ENCODE measurements around the gene MAB21L4.

Gene MAB21L4

DNA sequence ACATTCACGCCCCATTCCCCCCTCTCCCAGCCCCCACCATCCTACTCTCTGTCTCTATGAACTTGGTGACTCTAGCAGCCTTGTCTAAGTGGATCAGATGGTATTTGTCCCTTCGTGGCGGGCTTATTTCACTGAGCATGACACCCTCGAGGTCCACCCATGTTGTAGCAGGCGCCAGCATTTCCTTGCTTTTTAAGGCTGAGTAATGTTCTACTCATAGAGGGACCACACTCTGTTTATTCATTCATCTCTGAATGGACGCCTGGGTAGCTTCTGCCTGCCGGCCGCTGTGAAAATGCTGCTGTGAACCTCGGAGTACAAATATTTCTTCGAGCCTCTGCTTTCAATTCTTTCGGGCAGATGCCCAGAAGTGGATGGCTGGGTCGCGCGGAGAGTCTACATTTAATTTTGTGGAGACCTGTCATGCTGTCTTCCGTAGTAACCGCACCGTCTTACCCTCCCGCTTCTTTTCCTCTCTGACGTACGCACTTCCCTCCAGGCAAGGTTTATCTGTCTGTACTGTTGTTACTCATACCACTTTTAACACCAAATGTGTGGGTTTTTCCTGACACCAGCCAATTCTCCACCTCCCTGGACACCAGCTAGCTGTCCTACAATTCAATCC, 15.8 kb upstream of the MAB21L4 start:
- DNase-seq (ENCODE audit: low spot score) = peak; percentile 49

DNA sequence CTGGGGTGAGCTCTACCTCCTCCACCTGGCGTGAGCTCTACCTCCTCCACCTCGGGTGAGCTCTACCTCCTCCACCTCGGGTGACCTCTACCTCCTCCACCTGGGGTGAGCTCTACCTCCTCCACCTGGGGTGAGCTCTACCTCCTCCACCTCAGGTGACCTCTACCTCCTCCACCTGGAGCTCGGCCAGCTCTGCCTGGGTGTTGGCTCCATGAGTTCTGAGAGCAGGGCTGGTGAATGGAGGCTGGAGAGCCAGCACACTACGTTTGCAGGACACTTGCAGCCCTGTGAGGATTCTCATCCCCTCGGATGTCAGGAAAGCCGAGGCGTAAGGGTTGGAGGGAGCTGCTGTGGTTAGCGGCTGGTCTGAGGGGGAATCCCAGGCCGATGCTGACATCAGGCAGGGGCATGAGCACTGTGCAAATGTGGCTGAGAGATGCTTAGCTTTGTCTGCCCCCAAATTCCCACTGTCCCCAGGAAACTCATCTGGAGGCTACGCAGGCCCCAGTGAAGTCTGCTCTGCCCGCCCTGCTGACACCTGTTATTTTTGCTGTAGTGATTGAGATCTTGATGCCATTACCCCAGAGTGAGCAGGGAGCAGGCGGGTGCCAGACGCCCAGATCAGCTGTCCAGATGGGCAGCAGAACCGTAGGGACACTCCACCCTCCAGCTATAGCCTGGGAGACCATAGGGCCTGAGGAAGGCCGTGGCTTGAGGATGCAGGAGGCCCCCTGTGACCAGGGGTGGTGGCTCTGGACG, 13.4 kb upstream of the MAB21L4 start:
- no peak for DNase-seq (ENCODE audit: low spot score)

DNA sequence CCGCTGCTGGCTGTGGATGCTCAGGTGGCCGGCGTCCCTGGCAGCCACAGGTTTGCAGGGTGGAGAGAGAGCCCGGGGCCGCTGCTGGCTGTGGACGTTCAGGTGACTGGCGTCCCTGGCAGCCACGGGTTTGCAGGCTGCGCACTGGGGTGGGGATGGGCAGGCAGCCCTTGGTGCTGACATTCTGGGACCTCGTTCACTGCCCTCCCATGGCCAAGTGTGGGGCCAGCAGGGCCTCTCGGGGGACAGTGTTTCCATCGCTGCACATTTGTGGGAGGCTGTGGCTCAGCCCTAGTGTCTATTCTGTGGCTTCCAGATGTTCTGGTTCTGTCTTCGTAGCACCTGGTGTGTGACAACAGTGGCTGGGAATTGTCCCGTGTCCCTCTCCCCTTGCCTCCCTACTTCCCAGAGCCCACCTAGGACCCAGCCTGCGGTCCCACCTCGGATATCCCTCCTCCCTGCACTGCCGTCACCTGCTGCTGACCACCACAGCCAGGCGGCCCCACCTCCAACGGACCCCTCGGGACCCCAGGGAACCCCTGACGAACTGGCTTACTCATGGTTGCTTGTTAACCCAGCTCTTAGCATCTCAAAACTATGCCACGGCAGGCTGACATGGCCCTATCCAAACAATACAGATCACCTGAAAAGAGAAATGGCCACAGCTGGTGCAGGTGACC, 11.1 kb upstream of the MAB21L4 start:
- DNase-seq (ENCODE audit: low spot score) = no peak

DNA sequence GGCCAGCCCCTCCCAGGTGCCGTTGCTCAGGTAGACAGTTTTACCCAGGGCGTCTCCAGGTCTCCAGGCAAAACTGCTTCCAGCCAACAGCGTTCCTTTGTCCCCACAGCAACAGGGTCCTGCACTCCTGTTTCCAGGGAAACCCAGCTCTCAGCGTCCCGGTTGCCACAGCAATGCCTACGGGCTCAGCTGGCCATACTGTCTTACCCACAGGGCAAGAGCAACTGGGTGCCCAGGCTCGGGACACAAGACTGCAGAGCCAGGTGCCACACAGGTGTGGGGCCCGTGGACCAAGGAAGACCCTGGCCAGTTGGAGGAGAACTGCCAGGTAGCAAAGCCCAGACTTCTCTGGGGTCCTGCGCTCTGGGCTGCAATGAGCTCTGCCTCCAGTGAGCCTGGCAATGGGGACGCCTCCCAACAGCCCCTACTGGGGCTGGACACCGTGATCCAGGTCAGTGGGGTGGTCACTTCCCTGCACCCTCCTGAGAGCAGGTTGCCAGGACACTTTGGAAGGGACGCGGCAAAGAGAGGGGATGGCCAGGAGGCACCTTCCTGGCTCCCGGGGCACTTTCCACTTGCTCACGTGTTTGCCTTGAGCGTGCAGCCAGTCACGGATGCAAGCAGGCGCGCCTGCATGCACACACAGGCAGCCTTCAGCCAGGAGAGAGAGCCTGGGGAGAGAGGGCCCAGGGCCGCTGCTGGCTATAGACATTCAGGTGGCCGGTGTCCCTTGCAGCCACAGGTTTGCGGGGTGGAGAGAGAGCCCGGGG, 10.4 kb upstream of the MAB21L4 start, which contains the start of gene CROCC2:
TSS of gene CROCC2 (plus strand) at position 196 of the 770 bp plus-strand sequence. CDS start at position 374, 178 bp downstream.
- no peak for DNase-seq (ENCODE audit: low spot score)

DNA sequence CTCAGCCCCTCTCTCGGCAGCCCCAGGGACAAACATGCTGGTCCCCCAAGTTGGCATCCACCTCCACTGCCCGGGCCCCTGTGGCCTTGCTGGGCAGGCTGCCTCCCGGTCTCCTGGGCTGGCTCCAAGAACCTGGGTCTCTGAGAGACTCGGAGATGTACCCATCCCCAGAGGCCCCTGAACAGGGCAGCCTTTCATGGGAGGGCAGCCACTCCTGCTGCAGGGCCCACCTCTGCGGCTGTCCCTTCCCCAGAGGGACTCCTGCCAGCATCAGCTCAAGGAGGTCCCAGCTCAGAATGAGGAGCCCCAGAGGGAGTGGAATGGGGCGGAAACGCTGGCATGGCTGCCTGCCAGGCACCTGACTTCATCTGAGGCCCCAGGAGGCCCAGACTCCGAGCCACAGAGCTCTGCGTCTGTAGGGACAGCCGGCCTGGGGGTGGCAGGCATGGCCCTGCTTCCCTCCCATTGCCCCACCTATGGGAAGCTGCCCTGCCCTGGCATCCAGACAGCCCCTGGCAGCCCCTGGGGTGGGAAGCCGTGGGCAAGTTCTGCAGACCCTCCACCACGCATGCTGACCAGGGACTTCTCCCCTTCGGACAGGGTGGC, 9.3 kb upstream of the MAB21L4 start:
- DNase-seq (ENCODE audit: low spot score) = no peak

DNA sequence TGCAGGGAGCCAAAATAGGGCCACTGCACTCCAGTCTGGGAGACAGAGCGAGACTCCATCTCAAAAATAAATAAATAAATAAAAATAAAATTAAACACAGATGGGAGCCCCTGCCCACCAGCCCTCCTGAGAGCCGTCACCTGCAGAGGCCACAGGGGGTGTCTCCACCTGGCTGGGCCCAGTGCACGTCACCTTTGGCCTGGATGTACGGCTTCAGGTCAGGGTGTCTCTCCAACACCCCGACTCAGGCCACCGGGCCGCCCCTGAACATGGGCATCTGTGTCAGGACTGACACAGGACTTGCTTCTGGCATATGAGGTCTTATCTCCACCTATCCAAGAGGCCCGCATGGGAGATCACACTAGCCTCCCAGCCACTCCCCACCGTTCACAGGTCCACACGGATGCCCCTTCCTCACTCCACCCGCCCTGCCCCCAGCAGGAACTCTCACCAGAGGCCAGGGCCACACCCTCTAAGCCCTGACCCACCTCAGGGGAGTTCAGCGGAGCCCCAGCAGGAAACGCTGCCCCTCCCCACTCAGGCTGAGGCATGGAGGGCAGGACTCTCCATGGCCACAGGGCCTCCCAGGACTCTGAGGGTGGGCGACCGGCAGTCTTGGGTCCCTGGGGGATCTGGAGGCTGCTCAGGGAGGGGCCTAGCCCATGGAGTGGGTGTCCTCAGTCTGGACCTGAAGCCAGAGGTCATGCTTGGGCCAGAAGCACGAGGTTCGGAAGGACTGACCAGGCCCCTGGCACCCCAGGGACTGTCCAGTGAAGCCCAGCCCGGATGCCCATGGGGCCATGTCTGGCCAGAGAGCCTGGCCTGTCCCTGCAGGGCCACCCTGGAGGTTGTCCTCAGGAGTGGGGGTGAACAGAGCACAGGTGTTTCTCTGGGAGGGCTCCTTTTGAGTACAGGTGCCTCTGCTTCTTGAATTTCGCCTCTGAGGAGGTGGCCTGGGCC, 8.5 kb upstream of the MAB21L4 start:
- DNase-seq (ENCODE audit: low spot score) = no peak

DNA sequence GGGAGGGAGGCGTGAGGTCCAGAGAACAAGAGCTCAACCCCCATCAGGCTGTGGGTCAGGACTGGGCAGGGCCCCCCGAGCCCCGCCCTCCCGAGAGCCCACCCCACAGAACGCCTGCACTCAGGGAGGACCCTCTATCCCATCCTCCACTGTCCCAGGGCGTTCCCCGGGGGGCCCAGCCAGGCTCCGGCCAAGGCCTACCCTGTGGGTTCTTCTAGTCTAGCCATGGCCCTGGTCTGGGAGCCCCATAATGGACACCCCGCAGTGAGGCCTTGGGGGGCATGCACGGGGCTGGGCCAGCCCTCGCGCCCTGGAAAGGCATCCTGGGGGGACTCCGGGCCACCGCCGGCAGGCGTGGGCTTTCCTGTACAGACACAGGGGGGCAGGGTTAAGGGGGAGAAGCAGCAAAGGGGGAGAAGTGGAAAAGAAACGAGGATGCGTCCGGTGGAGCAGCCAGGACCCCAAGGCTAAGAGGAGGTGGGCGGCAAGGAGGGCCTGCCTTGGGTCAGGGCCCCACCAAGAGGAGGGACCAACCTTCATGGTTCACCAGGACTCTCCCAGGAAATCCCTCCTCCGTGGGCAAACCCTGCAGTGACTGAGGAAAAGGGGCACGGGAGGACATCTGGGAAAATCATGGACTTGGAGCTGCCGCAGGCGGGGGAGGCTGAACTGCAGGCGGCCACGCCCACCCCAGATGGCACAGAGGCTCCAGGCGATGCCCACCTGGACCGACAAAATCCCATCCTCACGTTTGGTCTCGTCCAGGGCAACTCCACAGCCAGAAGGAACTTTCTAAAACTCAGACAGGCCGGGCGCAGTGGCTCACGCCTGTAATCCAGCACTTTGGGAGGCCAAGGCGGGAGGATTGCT, 7.5 kb upstream of the MAB21L4 start:
- no peak for DNase-seq (ENCODE audit: low spot score)

DNA sequence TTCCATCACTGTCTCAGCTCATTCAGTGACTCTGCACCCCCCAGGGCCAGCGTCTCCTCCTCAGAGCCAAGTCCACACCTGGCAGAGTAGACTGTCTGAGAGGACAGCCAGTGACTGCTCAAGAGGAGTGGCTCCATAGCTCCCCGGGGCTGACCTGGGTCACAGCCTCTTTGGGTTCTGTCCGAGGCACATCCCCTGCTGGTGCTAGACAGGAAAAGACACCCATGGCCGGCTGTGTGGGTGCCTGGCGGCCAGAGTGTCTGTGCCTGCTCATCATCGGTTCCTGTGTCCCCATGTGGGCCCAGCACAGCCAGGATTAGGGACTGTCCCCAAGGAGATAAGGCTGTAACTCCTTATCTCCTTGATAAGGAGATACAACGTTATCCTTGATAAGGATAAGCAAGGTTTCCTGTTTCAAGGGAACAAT, 6.7 kb upstream of the MAB21L4 start:
- DNase-seq (ENCODE audit: low spot score) = no peak

DNA sequence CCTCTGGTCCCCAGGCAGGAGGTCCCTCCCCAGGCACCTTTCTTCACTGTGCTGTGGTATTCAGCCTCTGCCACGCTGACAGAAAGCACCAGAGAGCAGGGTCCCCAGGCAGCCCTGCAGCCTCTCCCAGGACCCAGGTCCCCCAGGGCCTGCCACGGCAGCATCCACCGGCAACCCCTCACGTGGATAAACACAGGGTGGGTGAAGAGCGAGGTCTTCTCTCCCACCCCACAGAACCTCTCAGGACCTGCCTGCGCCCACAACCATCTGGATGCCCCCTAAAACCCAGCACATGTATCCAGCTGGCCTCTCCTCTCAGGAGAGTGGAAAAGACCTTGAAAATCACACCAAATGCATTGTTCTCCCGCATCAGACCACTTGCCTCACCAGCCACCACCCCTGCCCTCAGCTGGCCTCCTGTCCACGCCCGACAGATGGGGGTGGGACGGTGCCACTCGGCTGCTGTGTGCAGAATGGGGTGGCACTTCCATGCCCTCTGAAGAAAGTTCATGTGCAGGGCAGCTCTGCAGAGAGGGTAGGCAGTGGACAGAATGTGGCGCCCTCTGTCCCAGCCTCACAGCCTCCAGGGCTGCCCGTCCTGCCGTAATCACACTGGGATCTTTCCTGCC, 6.1 kb upstream of the MAB21L4 start:
- DNase-seq (ENCODE audit: low spot score) = no peak

DNA sequence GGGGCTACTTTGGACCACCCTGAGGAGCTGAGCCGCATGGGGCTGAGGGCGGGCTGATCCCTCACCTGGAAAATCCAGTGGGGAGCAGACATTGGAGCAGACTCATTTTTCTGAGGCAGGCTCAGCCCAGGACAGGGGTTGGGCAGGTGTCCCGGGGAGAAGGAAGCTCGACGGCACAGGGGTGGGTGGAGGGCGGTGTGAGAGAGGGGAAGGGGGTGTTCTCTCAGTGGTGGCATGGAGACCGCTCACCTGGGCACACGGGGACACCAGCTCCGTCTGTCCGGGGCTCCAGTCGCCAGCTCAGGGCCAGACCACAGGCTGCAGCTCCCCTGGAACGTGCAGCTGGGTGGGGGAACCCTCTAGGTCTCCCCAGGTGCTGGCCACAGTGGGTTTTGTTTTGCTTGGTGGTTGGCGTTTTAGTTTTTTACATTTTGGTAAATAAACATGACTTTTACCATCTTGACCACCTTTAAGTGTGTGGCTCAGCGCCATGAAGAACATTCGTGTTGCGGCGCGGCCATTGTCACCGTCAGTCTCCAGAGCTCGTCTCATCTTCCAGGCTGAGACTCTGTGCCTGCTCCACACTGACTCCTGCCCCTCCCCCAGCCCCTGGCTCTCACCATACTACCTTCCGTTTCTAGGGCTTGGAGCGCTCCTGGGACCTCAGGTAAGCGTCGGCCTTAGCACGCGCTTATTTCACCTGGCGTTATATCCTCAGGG, 4.3 kb upstream of the MAB21L4 start:
- no peak for DNase-seq (ENCODE audit: low spot score)

DNA sequence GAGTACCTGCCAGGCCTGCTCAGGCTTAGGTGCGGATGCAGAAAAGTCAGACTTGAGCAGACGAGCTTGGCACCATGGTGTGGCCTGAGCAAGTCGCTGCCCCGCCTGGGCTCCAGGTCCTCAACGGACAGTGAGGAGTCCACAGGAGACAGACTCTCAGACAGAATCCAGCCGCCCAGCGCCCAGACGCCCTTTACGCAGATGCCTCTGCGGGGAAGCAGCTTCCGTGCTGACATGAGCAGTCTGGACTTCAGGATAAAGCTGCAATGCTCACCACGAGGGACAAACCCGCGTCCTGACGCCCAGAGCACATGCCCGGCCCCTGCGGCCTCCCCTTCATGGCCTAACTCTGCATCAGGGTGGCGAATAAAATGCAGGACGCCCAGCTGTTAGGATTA, 3.5 kb upstream of the MAB21L4 start:
- no peak for DNase-seq (ENCODE audit: low spot score)

DNA sequence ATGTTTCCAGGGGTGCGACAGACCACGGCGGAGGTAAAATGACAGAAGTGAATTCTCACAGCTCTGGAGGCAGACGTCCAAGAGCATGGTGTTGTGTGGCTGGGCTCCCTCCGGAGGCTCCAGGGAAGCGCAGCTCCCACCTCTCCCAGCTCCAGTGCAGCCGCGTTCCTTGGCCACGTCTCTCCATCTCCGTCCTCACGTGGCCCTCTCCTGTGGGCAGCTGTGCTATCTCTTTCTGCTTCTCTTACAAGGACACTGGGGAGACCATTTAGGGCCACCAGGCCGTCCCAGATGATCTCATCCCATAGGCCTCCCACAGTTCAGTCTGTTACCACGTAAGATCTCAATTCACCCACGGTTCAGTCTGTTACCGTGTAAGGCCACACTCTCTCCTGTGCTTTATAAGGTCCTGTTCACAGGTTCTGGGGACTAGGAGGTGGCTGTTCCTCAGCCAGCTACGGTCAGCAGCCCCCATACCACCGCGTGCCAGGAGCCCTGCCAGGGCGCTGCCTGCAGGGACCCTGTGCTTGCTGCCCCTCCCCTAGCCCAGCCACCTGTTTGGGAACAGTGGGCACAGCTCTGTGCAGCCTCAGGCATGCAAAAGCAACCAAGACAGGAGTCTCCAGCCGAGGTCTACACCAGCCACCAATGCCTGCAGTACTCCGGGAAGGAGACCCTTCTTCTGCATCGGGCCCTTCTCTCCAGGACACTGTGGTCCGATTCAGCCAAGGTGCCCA, 2.9 kb upstream of the MAB21L4 start:
- no peak for DNase-seq (ENCODE audit: low spot score)

DNA sequence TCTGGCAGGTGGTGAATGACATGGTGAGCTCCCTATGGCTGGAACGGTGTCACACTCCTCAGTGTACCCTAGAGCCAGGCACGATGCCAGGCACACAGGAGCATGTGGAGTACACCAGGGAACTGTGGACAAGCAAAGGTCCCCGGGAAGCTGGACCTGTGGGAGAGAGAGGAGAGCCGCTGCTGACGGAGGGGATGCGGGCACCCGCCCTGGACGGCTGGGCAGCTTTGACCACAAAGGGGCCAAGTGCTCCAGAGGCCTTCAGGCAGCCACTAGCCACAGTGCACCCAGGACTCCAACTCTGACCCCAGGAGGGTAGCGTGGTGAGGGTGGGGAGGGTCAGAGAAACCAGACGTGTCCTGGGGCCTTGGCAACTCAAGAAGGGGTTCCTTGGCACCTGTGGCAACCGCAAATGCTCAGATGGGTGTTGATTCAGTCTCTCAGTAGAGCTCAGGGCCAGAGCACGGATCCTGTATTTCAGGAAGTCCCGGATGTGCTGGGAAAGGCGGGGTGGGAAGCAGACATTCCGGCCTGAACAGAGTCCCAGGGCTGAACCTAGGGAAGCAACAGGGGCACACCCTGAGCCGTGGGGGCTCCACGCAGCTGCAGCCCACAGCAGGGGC, 2.3 kb upstream of the MAB21L4 start:
- DNase-seq (ENCODE audit: low spot score) = no peak

DNA sequence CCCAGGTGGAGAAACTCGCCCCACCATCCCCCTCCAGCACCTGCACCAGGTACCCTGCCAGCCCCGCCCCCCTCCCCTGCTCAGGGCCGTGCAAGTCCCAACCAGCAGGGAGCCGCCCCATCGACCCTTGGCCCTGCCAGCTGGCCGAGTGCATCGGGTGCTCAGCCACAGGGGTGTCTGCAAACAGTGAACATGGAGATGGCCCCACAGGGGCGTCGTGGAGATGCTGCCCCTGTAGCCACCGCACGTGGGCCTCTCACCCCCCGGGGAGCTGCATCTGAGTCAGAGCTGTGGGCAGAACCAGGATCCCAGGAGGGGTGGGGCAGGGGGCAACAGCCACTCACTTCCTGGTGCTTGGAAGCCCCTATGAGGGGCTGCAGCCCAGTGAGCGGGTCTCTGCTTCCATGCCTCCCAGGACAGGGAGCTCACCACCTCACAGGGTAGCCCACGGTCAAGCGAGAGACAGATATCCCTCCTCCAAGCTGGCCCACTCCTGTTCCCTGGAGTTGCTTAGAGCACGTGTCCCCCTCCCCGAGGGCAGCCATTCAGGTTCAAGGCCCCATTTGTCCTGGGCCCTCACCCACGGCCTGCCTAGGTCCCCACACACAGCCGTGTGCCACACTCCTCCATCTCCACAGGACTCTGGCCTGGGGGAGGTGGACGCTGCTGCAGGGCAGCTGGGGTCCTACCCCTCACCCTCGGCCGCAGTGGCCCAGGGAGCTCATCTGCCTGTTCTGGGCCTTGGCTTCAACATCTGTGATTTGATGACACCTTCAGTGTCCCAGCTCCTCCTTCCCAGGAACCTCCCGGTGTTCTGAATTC, 1.1 kb upstream of the MAB21L4 start:
- DNase-seq (ENCODE audit: low spot score) = no peak

DNA sequence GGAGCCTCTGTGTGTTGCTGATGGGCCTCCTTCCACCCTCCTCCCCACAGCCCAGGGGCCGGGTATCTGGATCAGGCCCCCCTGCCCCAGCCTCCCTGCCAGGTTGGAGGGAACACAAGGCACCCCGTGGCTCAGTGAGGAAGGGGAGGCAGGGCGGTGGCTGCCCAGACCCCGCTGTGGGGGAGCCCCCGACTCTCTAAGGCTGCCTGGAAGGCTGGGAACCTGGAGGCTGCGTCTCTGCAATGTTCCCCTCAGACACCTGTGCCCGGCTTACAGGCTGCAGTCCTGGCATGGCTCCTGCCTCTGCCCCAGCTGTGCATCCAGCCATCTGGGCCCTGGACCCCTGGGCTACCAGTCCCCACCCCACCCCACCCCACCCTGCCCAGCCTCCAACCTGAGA, 438 bp upstream of the MAB21L4 start:
- DNase-seq (ENCODE audit: low spot score) = no peak

DNA sequence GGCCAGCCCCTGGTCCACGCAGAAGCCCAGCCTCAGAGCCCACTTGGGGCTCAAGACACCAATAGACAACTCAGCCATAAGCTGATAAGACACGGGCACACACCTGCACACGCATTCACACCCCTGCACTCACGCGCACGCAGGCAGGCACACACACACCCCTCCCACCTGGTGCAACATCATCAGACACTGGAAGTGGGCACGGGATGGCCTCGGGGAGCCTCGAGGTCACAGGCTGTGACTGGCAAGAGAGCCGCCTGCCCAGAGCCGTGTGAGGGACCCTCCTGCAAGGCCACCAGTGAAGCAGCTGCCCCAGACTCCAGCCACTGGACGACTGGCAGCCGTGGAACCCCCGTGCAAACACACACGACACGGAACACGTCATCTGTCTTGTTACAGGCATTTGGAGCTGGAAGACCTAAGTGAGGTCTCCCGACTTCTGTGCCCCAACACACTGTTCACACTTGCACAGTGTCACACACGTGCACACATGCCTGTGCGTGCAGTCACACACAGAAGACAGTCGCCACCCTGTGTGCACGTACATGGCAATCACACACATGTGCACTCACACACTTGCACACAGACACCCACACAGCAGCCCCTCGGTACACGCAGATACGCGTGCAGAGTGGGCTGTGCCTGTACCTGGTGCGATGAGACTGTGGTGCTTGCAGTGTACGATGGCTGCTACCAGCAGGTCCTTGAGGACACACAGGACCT, 959 bp downstream of the MAB21L4 start:
- no peak for DNase-seq (ENCODE audit: low spot score)
